Measurements from ENCODE around the gene GNL1.
"Not testable (repeated sequence)": the region's sequence is repeated elsewhere in the genome, so short reads cannot be mapped to it uniquely, and the experiment has no call there.

The GNL1 gene

DNA sequence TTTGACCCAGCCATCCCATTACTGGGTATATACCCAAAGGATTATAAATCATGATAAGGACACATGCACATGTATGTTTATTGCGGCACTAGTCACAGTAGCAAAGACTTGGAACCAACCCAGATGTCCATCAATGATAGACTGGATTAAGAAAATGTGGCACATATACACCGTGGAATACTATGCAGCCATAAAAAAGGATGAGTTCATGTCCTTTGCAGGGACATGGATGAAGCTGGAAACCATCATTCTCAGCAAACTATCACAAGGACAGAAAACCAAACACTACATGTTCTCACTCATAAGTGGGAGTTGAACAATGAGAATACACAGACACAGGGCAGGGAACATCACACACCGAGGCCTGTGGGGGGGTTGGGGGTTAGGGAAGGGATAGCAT, 29.8 kb downstream of the GNL1 start:
- DNase-seq: not testable (repeated sequence)

DNA sequence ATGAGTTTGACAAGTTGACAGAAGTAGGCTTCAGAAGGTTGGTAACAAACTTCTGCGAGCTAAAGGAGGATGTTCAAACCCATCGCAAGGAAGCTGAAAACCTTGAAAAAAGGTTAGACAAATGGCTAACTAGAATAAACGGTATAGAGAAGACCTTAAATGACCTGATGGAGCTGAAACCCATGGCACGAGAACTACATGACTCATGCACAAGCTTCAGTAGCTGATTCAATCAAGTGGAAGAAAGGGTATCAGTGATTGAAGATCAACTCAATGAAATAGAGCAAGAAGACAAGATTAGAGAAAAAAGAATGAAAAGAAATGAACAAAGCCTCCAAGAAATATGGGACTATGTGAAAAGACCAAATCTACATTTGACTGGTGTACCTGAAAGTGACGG, 34.3 kb downstream of the GNL1 start:
- DNase-seq: not testable (repeated sequence)

DNA sequence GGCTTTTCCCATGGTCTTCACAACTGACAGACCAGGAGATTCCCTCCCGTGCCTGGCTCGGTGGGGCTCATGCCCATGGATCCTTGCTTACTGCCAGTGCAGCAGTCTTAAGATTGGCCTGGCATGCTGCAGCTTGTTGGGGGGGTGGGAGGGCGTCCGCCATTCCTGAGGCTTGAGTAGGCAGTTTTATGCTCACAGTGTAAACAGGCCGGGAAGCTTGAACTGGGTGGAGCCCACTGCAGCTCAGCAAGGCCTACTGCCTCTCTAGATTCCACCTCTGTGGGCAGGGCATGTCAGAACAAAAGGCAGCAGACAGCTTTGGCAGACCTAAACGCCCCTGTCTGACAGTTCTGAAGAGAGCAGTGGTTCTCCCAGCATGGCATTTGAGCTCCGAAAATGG, 35.2 kb downstream of the GNL1 start:
- not testable (repeated sequence) for DNase-seq

DNA sequence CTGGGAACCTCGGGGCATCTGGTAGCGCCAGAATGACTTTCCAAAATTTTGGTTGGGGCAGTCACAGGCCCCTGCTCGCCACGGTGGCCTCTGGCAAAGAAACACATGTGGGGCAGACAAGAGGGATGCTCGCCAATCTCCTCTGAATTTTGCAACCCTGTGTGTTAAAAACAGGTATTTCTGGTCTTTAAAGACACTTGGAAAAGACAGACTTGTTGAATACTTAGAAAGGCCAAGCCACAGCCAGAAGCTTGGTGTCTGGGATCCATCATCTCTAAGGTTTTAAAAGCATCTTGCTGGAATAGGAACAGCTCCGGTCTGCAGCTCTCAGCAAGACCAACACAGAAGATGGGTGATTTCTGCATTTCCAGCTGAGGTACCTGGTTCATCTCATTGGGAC, 35.8 kb downstream of the GNL1 start:
- DNase-seq: no peak

DNA sequence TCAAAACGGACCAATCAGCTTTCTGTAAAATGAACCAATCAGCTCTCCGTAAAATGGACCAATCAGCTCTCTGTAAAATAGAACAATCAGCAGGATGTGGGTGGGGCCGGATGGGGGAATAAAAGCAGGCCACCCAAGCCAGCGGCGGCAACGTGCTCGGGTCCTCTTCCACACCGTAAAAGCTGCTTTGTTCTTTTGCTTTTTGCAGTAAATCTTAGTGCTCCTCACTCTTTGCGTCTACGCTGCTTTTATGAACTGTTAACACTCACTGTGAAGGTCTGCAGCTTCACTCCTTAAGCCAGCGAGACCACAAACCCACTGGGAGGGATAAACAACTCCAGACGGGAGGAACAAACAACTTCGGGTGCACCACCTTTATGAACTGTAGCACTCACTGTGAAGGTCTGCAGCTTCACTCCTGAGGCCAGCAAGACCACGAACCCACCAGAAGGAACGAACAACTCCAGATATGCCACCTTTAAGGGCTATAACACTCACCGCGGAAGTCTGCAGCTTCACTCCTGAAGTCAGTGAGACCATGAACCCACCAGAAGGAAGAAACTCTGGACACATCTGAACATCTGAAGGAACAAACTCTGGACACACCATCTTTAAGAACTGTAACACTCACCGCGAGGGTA, 37.7 kb downstream of the GNL1 start:
- not testable (repeated sequence) for DNase-seq

DNA sequence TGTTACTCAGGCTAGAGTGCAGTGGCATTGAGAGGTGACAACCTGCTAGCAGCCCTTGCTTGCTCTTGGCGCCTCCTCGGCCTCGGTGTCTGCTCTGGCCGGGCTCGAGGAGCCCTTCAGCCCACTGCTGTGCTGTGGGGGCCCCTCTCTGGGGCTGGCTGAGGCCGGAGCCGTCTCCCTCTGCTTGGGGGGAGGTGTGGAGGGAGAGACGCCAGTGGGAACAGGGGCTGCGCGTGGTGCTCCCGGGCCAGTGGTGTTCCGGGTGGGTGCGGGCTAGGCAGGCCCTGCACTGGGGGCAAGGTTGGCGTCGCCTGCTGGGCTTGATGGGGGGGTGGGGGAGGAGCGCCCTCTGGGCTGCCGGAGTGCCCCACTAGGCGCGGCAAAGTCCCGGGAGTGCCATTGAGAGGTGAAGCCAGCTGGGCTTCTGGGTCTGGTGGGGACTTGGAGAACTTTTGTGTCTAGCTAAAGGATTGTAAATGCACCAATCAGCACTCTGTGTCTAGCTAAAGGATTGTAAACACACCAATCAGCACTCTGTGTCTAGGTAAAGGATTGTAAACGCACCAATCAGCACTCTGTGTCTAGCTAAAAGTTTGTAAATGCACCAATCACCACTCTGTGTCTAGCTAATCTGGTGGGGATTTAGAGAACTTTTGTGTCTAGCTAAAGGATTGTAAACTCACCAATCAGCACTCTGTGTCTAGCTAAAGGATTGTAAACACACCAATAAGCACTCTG, 38.4 kb downstream of the GNL1 start:
- not testable (repeated sequence) for DNase-seq

DNA sequence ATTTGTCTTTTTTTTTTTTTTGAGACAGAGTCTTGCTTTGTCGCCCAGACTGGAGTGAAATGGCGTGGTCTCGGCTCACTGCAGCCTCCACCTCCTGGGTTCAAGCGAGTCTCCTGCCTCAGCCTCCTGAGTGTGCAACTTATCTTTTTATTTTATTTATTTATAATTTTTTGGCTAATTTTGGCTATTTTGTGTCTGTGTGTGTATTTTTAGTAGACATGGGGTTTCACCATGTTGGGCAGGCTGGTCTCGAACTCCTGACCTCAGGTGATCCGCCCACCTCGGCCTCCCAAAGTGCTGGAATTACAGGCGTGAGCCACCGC, 39.6 kb downstream of the GNL1 start:
- DNase-seq: not testable (repeated sequence)

DNA sequence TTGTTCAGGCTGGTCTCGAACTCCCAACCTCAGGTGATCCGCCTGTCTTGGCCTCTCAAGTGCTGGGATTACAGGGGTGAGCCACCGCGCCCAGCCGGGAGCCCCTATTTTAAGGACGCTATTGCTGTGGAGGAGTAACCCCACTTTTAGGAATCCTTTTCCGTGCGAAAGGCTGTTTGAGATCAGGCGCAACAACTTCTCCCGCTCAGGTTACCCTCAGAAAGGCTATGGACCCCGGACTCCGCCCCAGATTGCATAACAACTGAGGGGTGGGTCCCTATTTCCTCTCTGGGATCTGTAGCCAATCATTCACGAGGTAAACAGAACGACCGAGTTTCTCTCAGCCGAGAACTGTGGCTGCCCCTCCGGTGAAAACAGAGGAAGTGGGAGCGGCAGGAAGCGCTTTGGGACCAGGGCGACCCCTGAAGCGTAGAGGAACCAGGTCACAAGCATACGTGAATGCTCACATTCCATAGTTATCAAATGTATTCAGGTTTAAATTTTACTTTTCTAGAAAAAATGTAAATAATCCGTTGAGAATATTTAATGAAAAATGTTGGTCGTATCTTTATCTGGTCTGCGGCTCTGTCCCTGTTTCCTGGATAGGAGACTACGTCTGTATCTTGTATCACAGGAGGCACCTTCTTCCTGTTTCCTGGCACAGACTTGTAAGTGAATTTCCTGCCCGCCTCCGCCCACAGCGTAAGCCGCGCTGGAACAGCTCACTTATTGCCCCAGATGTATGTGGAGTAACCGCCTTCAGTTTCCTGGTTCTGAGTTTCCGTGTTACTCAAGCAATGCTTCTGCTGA, 40.1 kb downstream of the GNL1 start:
- DNase-seq: peak; percentile 88

DNA sequence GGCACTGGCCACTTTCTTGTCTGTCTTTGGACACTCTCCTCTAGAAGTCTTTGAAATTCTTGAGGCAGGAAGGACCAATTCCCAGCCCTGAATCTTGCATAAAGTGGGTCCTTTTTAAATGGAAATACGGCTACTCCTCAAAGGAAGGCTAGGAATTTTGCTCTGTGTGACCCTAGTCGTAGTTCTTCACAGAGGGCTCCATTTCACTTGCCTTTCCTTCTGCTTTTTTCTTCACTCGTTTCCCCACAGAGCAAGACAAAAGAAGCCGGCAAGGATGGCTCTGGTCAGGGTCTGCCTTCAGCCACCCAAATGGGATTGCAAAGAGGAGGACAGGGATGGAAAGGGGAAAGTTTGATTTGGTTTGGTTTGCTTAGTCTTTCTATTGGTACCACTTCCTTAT, 41.2 kb downstream of the GNL1 start:
- no peak for DNase-seq

DNA sequence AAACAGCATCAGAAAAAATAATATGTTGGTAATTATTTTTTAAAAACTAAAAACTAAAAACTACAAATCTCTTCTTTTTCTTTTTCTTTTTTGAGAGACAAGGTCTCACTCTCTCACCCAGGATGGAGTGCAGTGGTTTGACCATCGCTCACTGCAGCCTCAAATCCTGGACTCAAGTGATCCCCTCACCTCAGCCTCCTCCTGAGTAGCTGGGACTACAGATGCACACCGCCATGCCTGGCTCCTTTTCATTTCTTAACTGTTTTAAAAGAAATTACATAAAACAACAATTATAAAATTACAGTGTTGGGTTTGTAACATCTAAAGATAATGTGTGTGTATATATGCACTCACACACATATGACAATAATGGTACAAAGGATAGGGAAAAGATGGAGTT, 42.8 kb downstream of the GNL1 start:
- no peak for DNase-seq

DNA sequence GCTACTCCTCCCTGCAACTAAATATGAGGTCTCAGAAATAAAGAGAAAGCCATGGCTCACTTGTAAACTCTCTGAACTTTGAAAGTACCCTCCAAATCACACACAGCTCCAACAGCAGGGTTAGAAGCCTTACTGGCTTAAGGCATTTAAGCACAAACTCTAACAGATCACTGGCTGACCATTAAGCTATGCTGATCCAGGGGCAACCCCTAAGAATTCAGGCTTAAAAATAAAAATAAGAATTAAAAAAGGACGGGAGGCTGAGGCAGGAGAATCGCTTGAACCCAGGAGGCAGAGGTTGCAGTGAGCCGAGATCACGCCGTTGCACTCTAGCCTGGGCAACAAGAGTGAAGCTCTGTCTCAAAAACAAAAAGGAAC, 45.1 kb downstream of the GNL1 start:
- DNase-seq: no peak

DNA sequence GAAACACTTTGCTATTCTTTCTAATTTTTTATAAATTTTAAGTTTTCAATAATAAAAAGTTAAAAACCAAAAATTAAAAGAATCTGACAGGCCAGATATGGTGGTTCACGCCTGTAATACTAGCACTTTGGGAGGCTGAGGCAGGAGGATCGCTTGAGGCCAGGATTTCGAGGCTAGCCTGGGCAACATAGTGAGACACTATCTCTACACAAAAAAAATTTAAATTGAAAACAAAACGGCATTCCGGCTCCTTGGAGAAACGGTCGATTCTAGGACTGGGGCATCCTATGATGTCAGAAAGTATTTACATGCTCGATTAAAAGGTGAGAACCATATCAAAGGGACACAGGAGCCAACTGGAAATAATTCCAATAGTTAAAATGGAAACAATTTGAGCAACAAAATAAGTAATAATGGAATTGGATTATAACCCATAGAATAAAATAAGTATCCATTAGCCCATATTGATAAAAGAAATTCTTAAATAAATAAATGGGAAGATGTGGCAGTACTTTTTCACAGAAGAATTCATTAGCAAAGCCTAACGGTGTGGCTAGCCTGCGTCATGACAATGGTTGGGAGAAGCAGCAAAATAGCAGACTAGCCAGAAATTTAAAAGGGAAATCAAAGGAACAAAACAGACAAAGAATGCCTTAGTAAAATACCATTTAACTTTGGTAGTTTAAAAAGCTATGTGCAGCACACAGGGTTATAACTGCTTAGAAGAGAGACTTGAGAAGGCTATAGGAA, 45.7 kb downstream of the GNL1 start:
- DNase-seq: no peak

DNA sequence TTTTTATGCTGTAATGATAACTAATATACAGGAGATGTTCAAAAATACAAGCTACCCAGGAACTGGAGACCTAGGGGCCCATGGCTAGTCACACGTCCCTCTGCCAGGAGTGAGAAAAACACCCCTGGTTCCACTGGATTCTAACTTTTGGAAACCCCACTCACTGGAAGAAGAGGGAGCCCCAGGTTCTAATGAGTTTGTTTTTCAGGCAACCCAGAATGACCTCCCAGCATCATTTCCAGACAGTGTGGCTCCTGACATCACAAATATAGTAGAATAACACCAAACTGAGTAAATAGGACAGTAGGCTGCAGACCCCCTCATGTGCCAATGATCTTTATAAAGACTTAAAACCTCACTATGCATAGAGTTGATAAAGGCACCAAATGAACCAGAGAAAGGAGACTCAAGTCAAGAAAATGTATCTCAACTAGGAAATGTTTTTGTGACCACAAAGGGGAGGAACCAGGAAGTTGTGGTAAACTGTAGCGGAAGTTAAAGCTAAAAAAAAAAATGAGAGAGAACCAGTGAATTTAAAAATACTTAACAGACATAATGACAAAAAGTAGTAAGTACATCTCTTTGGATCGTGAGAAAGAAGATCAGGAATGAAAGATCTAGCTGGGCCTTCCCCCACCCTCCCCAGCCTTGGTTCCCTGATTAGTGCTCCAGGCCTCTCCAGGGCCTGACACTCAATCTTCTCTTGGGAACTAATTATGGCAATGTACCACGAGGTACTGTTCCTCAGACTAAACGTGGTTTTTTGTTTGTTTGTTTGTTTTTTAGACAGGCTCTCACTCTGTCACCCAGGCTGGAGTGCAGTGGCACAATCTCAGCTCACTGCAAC, 47.2 kb downstream of the GNL1 start:
- DNase-seq: no peak

DNA sequence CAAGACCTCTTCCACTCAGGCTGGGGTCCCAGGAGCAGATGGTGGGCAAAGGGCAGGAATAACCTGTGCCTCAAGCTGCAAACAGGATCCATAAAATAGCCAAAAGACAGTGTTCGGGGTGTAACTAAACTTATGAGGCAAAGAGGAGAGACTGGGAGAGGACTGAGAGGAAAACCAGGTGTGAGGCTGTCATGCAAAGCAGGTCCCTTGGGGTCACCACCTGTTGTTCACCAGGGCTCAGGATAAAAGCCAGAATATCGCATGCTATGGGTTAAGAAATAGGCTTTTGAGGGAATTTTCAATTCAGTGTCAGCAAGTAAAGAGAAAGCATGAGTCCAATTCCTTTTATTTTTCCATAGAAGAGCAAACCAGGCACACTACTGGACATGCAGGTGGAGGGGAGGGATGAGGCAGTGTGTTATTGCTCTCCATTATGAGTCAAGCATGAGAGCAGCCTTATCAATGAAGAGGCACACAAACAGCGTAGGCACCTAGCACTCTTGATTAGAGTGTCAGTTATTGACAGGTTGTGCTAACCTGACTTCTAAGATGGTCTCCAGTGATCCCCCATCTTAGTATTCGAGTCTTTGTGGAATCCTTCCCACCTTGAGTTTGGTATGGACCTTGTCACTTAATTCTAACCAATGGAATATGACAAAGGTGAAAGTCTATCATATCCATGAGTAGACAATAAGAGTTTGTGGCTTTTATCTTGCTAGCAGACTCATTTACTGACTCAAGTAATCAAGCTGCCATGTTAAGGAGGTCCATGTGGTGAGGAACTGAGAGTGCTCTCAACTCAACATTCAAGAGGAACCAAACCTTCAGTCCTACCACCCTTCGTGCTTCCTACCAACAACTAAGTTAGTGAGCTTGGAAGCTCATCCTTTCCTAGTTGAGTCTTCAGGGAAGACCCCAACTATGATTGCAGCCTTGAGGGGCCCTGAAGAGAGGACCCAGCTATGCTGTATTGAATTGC, 48.2 kb downstream of the GNL1 start:
- no peak for DNase-seq

DNA sequence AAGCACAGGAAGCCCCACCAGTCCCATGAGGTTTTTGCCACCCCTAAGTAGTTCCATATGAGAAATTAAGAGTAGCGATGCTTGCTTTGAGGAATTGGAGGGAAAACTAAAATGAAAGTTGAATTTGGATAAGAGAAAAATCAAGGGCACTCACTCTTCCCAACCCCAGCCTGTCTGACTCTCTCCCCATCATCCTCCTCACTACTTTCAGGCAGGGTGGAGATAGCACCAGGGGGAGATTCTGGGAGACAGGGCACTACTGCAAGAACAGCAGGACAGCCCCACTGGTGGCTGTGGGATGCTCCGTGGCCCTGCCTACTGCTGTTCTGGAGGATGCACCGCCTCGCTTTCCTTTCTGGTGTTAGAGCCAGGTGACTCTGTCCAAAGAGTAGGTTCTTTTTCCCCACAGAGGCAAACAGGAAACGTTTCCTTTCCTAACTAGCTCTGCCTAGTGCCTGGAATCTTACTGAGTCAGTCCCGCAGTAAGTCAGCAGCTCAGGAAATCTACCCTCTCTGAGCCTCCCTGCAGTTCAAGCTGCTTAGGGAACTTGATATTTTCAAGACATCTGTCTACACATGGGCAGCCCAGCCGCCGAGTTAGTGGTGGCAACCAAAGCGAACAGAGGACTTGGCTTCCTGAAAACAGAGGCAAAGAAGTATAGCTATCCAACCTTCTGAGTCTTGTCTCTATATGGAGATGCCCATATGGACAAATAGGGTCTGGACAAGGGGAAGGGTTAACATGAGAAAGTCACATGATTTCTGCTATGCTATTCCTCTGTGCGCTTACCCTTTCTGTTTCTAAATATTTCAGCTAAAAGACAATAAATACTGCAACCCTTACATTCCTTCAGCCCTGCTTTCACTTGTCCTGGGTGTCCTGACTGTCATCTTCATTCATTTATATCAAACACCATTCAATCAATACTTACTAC, 55.6 kb downstream of the GNL1 start:
- DNase-seq: no peak

DNA sequence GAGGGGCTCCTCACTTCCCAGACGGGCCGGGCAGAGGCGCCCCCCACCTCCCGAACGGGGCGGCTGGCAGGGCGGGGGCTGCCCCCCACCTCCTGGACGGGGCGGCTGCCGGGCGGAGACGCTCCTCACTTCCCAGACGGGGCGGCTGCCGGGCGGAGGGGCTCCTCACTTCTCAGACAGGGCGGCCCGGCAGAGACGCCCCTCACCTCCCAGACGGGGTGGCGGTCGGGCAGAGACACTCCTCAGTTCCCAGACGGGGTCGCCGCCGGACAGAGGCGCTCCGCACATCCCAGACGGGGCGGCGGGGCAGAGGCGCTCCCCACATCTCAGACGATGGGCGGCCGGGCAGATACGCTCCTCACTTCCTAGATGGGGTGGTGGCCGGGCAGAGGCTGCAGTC, 57.6 kb downstream of the GNL1 start:
- not testable (repeated sequence) for DNase-seq

DNA sequence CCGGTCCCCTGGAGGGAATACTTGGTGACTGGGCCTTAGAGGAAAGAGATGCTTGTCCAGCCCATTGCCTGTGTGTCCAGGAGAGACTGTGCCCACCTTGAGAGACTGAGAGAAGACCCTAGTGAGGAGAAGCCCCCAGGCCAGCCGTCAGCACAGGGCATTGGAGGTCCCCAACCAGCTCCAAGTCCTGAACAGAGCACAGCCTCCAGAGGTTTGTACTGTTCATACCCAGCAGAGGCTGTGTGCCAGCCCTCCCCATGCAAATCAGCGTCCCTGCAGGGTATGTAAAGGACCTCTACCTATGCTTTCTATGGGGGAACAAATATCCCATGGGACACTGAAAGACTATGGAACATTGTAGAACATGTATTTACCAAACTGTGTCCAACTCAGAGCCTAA, 58.6 kb downstream of the GNL1 start:
- DNase-seq: no peak

DNA sequence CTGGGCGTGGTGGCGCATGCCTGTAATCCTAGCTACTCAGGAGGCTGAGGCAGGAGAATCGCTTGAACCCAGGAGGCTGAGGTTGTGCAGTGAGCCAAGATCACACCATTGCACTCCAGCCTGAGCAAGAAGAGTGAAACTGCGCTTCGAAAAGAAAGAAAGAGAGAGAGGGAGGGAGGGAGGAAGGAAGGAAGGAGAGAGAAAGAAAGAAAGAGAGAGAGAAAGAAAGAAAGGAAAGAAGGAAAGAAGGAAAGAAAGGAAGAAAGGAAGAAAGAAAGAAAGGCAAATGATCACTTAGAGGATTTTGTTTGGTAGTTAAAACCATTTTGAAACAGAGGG, 59.1 kb downstream of the GNL1 start:
- not testable (repeated sequence) for DNase-seq

DNA sequence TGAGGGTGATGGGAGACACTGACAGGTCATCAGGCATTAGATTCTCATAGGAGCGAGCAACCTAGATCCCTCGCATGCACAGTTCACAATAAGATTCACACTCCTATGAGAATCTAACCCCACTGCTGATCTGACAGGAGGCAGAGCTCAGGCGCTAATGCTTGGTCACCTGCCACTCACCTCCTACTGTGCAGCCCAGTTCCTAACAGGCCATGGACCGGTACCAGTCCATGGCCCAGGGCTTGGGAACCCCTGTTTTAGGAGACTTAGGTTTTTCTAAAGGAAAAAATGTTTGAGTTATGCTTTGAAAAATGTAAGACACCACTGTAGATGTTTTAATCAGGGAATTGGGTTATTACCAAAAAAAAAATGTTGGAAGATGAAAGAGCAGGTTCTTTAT, 60.3 kb downstream of the GNL1 start:
- DNase-seq: no peak

DNA sequence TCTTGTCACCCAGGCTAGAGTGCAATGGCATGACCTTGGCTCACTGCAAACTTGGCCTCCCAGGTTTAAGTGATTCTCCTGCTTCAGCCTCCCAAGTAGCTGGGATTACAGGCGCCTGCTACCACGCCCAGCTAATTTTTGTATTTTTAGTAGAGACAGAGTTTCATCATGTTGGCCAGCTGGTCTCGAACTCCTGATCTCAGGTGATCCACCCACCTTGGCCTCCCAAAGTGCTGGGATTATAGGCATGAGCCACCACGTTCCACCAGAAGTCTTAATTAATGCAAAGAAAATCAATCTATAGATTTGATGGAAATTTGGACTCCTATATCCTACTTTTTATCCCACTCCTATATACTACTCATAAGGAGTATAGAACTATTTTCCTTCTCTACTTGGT, 61.2 kb downstream of the GNL1 start:
- DNase-seq: not testable (repeated sequence)
